GM23338 (cell line): ENCODE results near the gene SPIRE2. TPM values are rescaled to one million over a fixed set of nuclear protein-coding genes. Genes with fewer than 3 reads are reported as not detected.

Experiments
- ATAC-seq: fragments of 200-7000 bp; cut with Tn5 transposase; 3 replicates; pipeline ENCODE4 v1.9.1; 2020
- DNase-seq: peaks from one replicate; pipeline ENCODE4 v3.0.0-alpha.2; 2015; ENCODE audit warnings: low spot score
- H2AFZ ChIP-seq: fragments of 200-600 bp; sonication (generic); 2 replicates; pipeline ENCODE4 v1.8.0; 2016; ENCODE audit warnings: antibody characterized with exemption, mild to moderate bottlenecking, moderate library complexity
- H3F3A ChIP-seq: fragments of 200-600 bp; sonication (generic); replicated peaks from 2 replicates; pipeline ENCODE4 v1.8.0; 2017; ENCODE audit warnings: antibody characterized with exemption, mixed run types, low read depth
- H3K27ac ChIP-seq: fragments of 200-600 bp; sonication (generic); 2 replicates; pipeline ENCODE4 v1.6.1; 2016; ENCODE audit warnings: low read depth
- H3K27me3 ChIP-seq: fragments of 200-600 bp; sonication (generic); 2 replicates; pipeline ENCODE4 v1.8.0; 2016; ENCODE audit warnings: mild to moderate bottlenecking, mixed run types, moderate library complexity; ENCODE audit not compliant: insufficient read depth
- H3K36me3 ChIP-seq: fragments of 200-600 bp; sonication (generic); 2 replicates; pipeline ENCODE4 v1.8.0; 2016; ENCODE audit warnings: mild to moderate bottlenecking; ENCODE audit not compliant: insufficient read depth
- H3K4me1 ChIP-seq: fragments of 200-600 bp; sonication (generic); 2 replicates; pipeline ENCODE4 v1.8.0; 2016; ENCODE audit warnings: mild to moderate bottlenecking, moderate library complexity; ENCODE audit not compliant: insufficient read depth
- H3K4me2 ChIP-seq: fragments of 200-600 bp; sonication (generic); 2 replicates; pipeline ENCODE4 v1.7.1; 2017; ENCODE audit warnings: mixed run types
- H3K4me3 ChIP-seq: fragments of 200-600 bp; sonication (generic); 2 replicates; pipeline ENCODE4 v1.6.1; 2016; ENCODE audit warnings: mixed run types
- H3K79me2 ChIP-seq: fragments of 200-600 bp; sonication (generic); replicated peaks from 2 replicates; pipeline ENCODE4 v1.8.0; 2017; ENCODE audit warnings: mild to moderate bottlenecking; ENCODE audit not compliant: insufficient read depth
- H3K9me2 ChIP-seq: fragments of 200-600 bp; sonication (generic); 2 replicates; pipeline ENCODE4 v1.8.0; 2017; ENCODE audit not compliant: insufficient read depth
- H4K20me1 ChIP-seq: fragments of 200-600 bp; sonication (generic); replicated peaks from 2 replicates; pipeline ENCODE4 v1.8.0; 2017; ENCODE audit warnings: mild to moderate bottlenecking; ENCODE audit not compliant: insufficient read depth
- H3K27ac Mint-ChIP-seq: 2 replicates; pipeline ENCODE4 v1.8.0; 2020; ENCODE audit warnings: inconsistent platforms, mild to moderate bottlenecking, moderate library complexity, mixed read lengths
- H3K27me3 Mint-ChIP-seq: 3 replicates; pipeline ENCODE4 v1.8.0; 2022; ENCODE audit warnings: low read depth, mild to moderate bottlenecking, moderate library complexity, mixed read lengths, inconsistent platforms; ENCODE audit not compliant: insufficient read depth, poor library complexity
- H3K36me3 Mint-ChIP-seq: 3 replicates; pipeline ENCODE4 v1.8.0; 2021; ENCODE audit warnings: low read depth, mild to moderate bottlenecking, inconsistent platforms, moderate library complexity, mixed read lengths
- H3K4me1 Mint-ChIP-seq: 3 replicates; pipeline ENCODE4 v1.8.0; 2020; ENCODE audit warnings: mild to moderate bottlenecking, inconsistent platforms, mixed read lengths
- H3K4me3 Mint-ChIP-seq: 3 replicates; pipeline ENCODE4 v1.8.0; 2021; ENCODE audit warnings: moderate library complexity, mild to moderate bottlenecking, inconsistent platforms, mixed read lengths
- H3K9me3 Mint-ChIP-seq: 3 replicates; pipeline ENCODE4 v1.8.0; 2020; ENCODE audit warnings: moderate library complexity, mild to moderate bottlenecking, inconsistent platforms, mixed read lengths
- EZH2phosphoT487 ChIP-seq: fragments of 200-600 bp; sonication (generic); IDR thresholded peaks from one replicate; pipeline ENCODE4 v1.8.1; 2018; ENCODE audit warnings: antibody characterized with exemption; ENCODE audit not compliant: unreplicated experiment
- STAT1 ChIP-seq: IDR thresholded peaks from one replicate; pipeline ENCODE4 v1.6.1; 2016; ENCODE audit warnings: antibody characterized with exemption; ENCODE audit not compliant: unreplicated experiment
- ZNF114 ChIP-seq: fragments of 250-450 bp; sonication (Bioruptor Pico); IDR thresholded peaks from 2 replicates; pipeline ENCODE4 v1.5.0; 2020; ENCODE audit warnings: mild to moderate bottlenecking, moderate library complexity
- ZNF331 ChIP-seq: fragments of 250-450 bp; sonication (Bioruptor Pico); IDR thresholded peaks from 2 replicates; pipeline ENCODE4 v1.5.0; 2020; ENCODE audit warnings: low read depth, mild to moderate bottlenecking, moderate library complexity
- polyA plus RNA-seq: library from polyadenylated mRNA; unstranded; fragments of >200 nt; fragmentation: Nextera tagmentation; extraction: Ambion mirVana; gene quantifications from 2 replicates; pipeline ENCODE4 v1.2.1, GENCODE V29; 2016
- total RNA-seq: library from RNA; depleted of rRNA; stranded (reverse); fragments of >200 nt; shearing (Covaris generic); gene quantifications from 2 replicates; pipeline ENCODE4 v1.2.3, GENCODE V29; 2014
- TF ChIP-seq, protein P1 (sequence below), 2 experiments: fragments of 200-600 bp in 1 of 2; sonication (generic) in 1 of 2; conservative IDR thresholded peaks; 2 replicates each; pipeline versions ENCODE4 v1.5.1 to v1.6.1; 2016 to 2017; ENCODE audit warnings: antibody characterized with exemption in 2 of 2, low read depth in 2 of 2, mild to moderate bottlenecking in 2 of 2, moderate library complexity in 1 of 2
- TF ChIP-seq, protein P2 (sequence below): fragments of 250-450 bp; sonication (Bioruptor Pico); IDR thresholded peaks from 2 replicates; pipeline ENCODE4 v1.5.0; 2020; ENCODE audit warnings: mild to moderate bottlenecking, moderate library complexity
- TF ChIP-seq, protein P3 (sequence below): IDR thresholded peaks from one replicate; pipeline ENCODE4 v1.6.1; 2018; ENCODE audit warnings: antibody characterized with exemption; ENCODE audit not compliant: unreplicated experiment

Gene SPIRE2
- total and polyA plus RNA-seq, 2 experiments from 2014 or later: 5.0 to 15.2 TPM

DNA sequence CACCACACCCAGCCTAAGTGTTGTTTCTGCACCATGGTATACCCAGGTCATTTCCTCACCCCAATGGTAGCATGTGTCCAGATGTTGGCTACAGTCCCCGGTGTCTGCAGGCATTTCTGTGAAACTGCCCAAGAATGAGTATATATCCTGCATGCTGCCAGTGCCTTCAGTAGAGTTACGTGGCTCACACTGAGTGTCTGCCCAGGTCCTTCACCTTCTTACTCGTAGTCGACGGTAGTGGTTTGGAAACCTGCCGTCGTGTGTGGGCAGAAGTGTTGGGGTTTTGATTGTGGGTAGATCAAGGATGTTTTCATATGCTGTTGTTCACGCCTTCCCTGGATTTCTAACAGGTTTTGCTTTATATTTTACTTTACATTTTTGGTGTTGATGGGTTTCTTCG lies 61.9 kb downstream of the SPIRE2 start:
- no peaks in the 10 kb centered on the region for H3F3A ChIP-seq
- Mint-ChIP-seq H3K27ac (no peak overlapping the region), H3K4me1 (no peaks in the 10 kb centered on the region), H3K27me3 (peaks cover 9% of the 10 kb centered on the region), H3K4me3 (no peak overlapping the region), H3K36me3 (peaks cover 46% of the 10 kb centered on the region), H3K9me3 (no peaks in the 10 kb centered on the region)
- H4K20me1 ChIP-seq: no peaks in the 10 kb centered on the region; the same call in 1 of the 2 replicates
- H3K27me3 ChIP-seq: no peaks in the 10 kb centered on the region
- peaks cover 13% of the 10 kb centered on the region for H3K36me3 ChIP-seq
- H3K4me1 ChIP-seq: no peaks in the 10 kb centered on the region
- no peak overlapping the region for H3K4me3 ChIP-seq
- H2AFZ ChIP-seq: no peak overlapping the region
- DNase-seq: no peak
- no peak for ATAC-seq
- no peak for TF ChIP-seq STAT1
- no peak for TF ChIP-seq EZH2phosphoT487
- TF ChIP-seq, protein P1, sequence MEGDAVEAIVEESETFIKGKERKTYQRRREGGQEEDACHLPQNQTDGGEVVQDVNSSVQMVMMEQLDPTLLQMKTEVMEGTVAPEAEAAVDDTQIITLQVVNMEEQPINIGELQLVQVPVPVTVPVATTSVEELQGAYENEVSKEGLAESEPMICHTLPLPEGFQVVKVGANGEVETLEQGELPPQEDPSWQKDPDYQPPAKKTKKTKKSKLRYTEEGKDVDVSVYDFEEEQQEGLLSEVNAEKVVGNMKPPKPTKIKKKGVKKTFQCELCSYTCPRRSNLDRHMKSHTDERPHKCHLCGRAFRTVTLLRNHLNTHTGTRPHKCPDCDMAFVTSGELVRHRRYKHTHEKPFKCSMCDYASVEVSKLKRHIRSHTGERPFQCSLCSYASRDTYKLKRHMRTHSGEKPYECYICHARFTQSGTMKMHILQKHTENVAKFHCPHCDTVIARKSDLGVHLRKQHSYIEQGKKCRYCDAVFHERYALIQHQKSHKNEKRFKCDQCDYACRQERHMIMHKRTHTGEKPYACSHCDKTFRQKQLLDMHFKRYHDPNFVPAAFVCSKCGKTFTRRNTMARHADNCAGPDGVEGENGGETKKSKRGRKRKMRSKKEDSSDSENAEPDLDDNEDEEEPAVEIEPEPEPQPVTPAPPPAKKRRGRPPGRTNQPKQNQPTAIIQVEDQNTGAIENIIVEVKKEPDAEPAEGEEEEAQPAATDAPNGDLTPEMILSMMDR (conservative IDR thresholded peaks at IDR 0.05; ENCODE audit: low read depth in 2 of 2): no peak
- TF ChIP-seq, protein P2, sequence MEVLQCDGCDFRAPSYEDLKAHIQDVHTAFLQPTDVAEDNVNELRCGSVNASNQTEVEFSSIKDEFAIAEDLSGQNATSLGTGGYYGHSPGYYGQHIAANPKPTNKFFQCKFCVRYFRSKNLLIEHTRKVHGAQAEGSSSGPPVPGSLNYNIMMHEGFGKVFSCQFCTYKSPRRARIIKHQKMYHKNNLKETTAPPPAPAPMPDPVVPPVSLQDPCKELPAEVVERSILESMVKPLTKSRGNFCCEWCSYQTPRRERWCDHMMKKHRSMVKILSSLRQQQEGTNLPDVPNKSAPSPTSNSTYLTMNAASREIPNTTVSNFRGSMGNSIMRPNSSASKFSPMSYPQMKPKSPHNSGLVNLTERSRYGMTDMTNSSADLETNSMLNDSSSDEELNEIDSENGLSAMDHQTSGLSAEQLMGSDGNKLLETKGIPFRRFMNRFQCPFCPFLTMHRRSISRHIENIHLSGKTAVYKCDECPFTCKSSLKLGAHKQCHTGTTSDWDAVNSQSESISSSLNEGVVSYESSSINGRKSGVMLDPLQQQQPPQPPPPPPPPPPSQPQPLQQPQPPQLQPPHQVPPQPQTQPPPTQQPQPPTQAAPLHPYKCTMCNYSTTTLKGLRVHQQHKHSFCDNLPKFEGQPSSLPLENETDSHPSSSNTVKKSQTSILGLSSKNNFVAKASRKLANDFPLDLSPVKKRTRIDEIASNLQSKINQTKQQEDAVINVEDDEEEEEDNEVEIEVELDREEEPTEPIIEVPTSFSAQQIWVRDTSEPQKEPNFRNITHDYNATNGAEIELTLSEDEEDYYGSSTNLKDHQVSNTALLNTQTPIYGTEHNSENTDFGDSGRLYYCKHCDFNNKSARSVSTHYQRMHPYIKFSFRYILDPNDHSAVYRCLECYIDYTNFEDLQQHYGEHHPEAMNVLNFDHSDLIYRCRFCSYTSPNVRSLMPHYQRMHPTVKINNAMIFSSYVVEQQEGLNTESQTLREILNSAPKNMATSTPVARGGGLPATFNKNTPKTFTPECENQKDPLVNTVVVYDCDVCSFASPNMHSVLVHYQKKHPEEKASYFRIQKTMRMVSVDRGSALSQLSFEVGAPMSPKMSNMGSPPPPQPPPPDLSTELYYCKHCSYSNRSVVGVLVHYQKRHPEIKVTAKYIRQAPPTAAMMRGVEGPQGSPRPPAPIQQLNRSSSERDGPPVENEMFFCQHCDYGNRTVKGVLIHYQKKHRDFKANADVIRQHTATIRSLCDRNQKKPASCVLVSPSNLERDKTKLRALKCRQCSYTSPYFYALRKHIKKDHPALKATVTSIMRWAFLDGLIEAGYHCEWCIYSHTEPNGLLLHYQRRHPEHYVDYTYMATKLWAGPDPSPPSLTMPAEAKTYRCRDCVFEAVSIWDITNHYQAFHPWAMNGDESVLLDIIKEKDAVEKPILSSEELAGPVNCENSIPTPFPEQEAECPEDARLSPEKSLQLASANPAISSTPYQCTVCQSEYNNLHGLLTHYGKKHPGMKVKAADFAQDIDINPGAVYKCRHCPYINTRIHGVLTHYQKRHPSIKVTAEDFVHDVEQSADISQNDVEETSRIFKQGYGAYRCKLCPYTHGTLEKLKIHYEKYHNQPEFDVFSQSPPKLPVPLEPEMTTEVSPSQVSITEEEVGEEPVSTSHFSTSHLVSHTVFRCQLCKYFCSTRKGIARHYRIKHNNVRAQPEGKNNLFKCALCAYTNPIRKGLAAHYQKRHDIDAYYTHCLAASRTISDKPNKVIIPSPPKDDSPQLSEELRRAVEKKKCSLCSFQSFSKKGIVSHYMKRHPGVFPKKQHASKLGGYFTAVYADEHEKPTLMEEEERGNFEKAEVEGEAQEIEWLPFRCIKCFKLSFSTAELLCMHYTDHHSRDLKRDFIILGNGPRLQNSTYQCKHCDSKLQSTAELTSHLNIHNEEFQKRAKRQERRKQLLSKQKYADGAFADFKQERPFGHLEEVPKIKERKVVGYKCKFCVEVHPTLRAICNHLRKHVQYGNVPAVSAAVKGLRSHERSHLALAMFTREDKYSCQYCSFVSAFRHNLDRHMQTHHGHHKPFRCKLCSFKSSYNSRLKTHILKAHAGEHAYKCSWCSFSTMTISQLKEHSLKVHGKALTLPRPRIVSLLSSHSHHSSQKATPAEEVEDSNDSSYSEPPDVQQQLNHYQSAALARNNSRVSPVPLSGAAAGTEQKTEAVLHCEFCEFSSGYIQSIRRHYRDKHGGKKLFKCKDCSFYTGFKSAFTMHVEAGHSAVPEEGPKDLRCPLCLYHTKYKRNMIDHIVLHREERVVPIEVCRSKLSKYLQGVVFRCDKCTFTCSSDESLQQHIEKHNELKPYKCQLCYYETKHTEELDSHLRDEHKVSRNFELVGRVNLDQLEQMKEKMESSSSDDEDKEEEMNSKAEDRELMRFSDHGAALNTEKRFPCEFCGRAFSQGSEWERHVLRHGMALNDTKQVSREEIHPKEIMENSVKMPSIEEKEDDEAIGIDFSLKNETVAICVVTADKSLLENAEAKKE: no peak
- no peak for TF ChIP-seq ZNF331 (CRISPR knock-in tag)
- TF ChIP-seq ZNF114 (CRISPR knock-in tag): no peak
- TF ChIP-seq, protein P3, sequence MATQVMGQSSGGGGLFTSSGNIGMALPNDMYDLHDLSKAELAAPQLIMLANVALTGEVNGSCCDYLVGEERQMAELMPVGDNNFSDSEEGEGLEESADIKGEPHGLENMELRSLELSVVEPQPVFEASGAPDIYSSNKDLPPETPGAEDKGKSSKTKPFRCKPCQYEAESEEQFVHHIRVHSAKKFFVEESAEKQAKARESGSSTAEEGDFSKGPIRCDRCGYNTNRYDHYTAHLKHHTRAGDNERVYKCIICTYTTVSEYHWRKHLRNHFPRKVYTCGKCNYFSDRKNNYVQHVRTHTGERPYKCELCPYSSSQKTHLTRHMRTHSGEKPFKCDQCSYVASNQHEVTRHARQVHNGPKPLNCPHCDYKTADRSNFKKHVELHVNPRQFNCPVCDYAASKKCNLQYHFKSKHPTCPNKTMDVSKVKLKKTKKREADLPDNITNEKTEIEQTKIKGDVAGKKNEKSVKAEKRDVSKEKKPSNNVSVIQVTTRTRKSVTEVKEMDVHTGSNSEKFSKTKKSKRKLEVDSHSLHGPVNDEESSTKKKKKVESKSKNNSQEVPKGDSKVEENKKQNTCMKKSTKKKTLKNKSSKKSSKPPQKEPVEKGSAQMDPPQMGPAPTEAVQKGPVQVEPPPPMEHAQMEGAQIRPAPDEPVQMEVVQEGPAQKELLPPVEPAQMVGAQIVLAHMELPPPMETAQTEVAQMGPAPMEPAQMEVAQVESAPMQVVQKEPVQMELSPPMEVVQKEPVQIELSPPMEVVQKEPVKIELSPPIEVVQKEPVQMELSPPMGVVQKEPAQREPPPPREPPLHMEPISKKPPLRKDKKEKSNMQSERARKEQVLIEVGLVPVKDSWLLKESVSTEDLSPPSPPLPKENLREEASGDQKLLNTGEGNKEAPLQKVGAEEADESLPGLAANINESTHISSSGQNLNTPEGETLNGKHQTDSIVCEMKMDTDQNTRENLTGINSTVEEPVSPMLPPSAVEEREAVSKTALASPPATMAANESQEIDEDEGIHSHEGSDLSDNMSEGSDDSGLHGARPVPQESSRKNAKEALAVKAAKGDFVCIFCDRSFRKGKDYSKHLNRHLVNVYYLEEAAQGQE: no peak
- no peak overlapping the region for H3K27ac ChIP-seq
- H3K79me2 ChIP-seq: no peaks in the 10 kb centered on the region
- no peak overlapping the region for H3K4me2 ChIP-seq
- H3K9me2 ChIP-seq: no peaks in the 10 kb centered on the region
